Stimulated activated CD4-positive, alpha-beta T cell treated with anti-CD3 and anti-CD28 coated beads, Interleukin-12 subunit alpha, Interleukin-12 subunit beta, amount 100 ng/mL, for 4 hours (primary cell): ENCODE measurements around the gene PTPMT1.
"Not testable (repeated sequence)": the region's sequence is repeated elsewhere in the genome, so short reads cannot be mapped to it uniquely, and the experiment has no call there.

Experiments
- DNase-seq: peaks from one replicate; pipeline ENCODE4 v3.0.0-alpha.2; 2020

The PTPMT1 gene

DNA sequence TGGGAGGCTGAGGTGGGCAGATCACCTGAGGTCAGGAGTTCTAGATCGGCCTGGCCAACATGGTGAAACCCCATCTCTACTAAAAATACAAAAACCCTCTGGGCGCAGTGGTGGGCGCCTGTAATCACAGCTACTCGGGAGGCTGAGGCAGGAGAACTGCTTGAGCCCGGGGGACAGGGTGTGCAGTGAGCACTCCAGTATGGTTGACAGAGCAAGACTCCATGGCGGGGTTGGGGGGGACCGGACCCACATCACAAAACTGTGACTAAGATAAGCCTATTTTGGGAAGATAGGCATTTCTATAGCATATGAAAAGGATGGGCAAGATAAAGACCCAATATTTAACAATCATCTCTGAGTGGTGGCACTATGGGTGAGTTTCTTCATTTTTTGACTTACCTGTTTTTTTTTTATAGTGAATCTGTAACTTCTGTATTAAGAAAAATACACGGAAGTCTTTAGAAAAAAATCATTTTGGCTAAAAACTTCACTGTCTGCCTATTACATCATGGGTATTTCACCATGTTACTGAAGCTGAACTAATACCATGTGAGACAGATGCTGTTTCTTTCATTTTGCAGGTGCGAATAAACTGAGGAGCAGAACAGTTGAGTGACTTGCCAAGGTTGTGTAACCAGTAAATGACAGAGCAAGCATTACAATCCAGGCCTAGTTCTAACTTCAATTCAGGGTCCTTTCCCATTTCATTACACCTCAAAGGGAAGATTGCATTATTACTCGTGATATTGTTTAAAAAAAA is 14.9 kb upstream of the PTPMT1 start:
- no peak for DNase-seq

- DNase-seq: no peak
Measured at GRCh38 chr11:47551086-47551485, 14.3 kb upstream of the PTPMT1 start.

GRCh38 chr11:47552056-47552565 is 13.3 kb upstream of the PTPMT1 start:
- peak; percentile 23 for DNase-seq

GRCh38 chr11:47552566-47553405 is 12.6 kb upstream of the PTPMT1 start, which contains the start of gene CELF1:
TSS of gene CELF1 (minus strand) at chr11:47553132. CDS start at chr11:47499523, 53,609 bp downstream.
- DNase-seq: peak; percentile 88

- no peak for DNase-seq
Measured at GRCh38 chr11:47553406-47553743, 12.0 kb upstream of the PTPMT1 start.

DNA sequence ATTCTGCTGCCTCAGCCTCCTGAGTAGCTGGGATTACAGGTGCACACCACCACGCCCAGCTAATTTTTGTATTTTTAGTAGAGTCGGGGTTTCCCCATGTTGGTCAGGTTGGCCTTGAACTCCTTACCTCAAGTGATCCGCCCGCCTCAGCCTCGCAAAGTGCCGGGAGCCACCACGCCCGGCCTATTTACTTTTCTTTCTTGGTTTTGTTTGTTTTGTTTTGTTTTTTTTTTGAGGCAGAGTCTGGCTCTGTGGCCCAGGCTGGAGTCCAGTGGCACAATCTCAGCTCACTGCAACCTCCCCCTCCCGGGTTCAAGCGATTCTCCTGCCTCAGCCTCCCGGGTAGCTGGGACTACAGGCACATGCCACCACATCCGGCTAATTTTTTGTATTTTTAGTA is 8.4 kb upstream of the PTPMT1 start:
- not testable (repeated sequence) for DNase-seq

- no peak for DNase-seq
Measured at GRCh38 chr11:47558695-47559094, 6.7 kb upstream of the PTPMT1 start.

DNA sequence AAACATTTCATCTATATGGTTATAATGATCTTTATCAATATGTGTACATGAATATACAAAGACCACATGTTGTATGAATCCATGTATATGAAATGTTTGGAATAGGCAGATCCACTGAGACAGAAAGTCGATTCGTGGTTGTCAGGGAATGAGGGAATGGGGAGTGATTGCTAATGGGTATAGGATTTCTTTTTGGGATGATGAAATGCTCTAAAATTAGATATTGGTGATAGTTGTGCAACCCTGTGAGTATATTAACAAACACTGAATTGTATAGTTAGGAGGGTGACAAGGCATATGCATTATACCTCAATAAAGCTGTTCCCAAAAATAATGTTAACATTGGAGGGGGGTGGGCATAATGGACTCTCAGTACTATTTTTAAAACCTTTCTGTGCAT is 5.0 kb upstream of the PTPMT1 start:
- no peak for DNase-seq

GRCh38 chr11:47562393-47562792 is 3.0 kb upstream of the PTPMT1 start:
- not testable (repeated sequence) for DNase-seq

DNA sequence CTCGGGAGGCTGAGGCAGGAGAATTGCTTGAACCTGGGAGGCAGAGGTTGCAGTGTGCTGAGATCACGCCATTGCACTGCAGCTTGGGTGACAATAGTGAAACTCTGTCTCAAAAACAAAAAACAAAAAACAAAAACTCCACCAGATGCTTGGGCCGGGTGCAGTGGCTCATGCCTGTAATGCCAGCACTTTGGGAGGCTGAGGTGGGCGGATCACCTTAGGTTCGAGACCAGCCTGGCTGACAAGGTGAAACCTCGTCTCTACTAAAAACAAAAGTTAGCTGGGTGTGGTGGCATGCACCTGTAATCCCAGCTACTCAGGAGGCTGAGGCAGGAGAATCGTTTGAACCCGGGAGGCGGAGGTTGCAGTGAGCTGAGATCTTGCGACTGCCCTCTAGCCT is 1.0 kb upstream of the PTPMT1 start:
- DNase-seq: not testable (repeated sequence)

GRCh38 chr11:47564933-47565339 is 463 bp upstream of the PTPMT1 start:
- no peak for DNase-seq

- no peak for DNase-seq
Measured at GRCh38 chr11:47566149-47566698, 825 bp downstream of the PTPMT1 start.

GRCh38 chr11:47569646-47570045 is 4.2 kb downstream of the PTPMT1 start:
- DNase-seq: no peak

DNA sequence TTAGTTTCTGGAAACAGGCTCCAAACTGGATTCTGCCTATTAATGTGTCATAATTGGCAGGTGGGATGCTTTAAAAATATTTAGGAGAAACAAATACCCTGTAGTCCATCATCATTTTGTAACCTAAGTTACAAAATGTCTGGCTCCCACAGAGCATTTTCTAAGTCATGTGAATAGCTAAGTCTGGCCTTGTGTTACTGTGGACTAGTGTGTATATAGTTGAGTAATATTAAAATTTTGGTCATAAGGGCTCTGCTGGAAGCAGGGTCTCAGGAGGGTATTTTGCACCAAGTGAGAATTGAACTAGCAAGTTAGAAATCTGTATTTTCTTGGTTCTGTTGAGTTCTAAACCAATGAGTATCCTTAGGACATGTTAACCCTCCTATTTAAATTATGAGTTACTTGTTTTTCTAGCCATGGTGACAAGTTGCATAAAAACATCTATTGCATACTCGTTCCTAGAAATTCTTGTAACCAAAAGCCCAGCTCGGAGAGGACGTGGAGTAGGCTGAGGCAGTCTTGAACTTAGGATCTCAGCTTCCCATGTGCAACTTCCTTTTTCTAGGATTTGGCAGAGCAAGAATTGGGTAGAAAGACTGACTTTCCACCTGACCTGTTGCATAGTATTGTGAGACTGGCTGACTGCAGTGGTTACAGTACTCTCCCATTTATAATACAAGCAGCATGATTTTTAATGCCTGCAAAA is 5.4 kb downstream of the PTPMT1 start:
- DNase-seq: no peak

- DNase-seq: no peak
Measured at GRCh38 chr11:47571357-47571729, 5.9 kb downstream of the PTPMT1 start.

DNA sequence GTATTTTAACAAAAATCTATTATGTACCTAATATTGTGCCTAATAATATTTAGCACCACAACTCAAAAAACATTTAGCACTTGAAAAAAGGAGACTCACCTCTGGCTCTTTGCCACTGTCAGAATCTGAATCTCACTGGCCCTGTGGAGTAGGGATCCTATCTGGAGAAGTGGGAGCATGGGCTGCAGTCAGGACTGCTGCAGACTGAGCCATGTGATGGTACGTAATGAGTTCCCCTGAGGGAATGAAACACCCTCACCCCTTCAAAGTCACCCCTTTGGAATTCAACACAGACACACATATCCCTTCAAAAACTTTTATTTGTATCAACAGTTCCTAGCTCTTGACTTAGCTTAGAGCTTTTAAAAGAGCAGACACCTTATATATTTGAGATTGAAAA is 6.5 kb downstream of the PTPMT1 start:
- DNase-seq: no peak

- no peak for DNase-seq
Measured at GRCh38 chr11:47572715-47573255, 7.4 kb downstream of the PTPMT1 start.

DNA sequence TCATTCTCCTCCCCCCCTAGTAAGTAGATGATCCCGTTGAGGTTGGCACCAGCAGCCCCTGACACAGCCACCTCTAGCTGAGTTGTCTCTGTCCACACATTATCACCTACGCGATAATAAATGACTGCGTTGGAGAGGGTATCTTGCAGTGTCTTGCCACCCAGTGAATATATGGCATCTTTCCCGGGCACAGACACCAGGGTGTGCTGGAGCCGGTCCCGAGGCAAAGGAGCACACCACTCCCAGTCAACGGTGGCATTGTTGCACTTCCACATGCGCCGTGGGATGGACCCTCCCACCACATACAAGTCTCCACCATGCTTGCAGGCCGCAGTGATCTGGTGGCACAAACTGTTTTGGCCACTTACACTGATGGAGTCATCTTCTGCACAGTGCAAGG is 7.9 kb downstream of the PTPMT1 start:
- no peak for DNase-seq

DNA sequence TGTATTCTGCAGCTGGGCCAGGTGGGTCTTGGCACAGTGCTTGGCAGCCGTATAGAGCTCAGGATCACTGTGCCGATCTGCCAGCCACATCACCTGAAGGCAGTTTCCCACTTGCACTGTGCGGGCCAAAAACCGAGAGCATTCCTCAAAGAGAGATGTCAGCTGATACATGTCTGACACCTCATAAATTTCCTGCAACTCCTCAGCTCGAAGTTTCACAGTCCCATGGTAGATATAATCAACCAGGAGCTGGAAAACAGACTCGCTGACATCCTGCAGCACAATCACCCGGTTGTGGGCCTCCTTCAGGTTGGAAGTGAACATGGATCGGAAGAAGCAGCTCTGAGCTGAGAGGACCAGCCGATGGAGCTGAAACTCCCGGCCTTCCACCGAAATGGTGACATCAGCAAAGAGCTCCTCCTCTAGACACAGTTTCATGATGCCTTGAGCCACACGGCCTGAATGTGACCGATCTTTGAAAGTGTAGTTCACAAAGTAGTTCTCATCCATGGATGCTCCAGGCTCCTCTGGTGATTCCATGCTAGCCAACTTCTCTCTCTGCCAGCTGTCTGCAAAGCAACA is 12.2 kb downstream of the PTPMT1 start:
- DNase-seq: no peak

DNA sequence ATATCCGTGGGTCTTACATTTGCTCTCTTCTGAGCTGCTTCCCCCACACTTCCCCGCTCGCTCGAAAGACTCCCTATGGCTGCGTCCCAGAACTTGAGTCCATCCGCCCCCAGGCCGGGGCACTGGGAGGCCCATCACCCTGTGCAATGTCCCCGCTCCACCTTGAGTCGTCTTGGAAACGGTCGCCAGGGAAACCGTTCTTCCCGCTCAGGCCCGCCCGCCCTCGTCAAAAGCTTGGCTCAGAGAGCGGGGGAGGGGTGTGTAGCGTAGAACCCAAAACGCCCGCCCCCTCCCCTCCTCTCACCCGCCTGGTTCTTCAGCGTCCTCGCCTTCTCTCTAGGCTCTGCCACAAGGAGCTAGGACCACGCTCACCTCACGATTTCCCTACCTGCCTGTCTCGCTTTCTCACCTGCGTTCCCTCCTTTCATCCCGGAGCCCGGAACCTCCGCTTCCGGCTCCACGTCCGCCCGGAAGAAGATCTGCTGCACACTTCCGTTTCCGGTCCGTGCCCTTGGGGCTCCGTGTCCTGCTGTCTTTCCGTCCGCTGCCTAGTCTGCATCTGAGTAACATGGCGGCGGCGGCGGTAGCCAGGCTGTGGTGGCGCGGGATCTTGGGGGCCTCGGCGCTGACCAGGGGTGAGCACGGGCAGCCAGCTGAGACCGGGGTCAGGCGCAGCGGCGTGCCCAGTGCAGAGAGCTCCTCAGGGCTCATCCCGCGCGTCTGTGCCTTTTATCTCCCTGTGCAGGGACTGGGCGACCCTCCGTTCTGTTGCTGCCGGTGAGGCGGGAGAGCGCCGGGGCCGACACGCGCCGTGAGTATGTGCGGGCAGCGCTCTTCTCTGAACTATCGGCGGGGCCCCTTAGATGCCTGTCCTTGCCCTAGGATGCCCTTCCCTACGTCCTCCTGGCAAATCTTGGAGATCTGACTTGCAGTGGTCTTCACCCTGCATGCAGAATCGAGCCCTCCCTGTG is 13.4 kb downstream of the PTPMT1 start, which contains the start of the genes KBTBD4 and NDUFS3:
Gene KBTBD4 (minus strand): TSS at position 447 of the 971 bp plus-strand sequence. CDS start 19 bp downstream, at position 428.
Gene NDUFS3 (plus strand): TSS at position 551 of the 971 bp plus-strand sequence. CDS start 18 bp downstream, at position 569.
- DNase-seq: peak; percentile 84

GRCh38 chr11:47583844-47584243 is 18.4 kb downstream of the PTPMT1 start:
- DNase-seq: no peak
